MM.1S (cell line): ENCODE measurements around the gene POLR3G.

Experiments used
- CTCF ChIP-seq: fragments of 300-600 bp; sonication (generic); IDR thresholded peaks from 2 replicates; pipeline ENCODE4 v1.5.1; 2016; ENCODE audit warnings: antibody characterized with exemption, low read length, mixed read lengths
- EZH2 ChIP-seq: fragments of 300-600 bp; sonication (generic); optimal IDR thresholded peaks from 2 replicates; pipeline ENCODE3; 2017; ENCODE audit warnings: low read depth, mild to moderate bottlenecking, antibody characterized with exemption, low read length, mixed read lengths
- EZH2phosphoT487 ChIP-seq: fragments of 300-600 bp; sonication (generic); IDR thresholded peaks from 2 replicates; pipeline ENCODE4 v1.6.1; 2018; ENCODE audit warnings: antibody characterized with exemption, low read length

- no peak for TF ChIP-seq CTCF
- TF ChIP-seq EZH2phosphoT487 = no peak
- TF ChIP-seq EZH2 = no peak
Measured at GRCh38 chr5:90549729-90550275, 75.1 kb downstream of the POLR3G start.
